Neural progenitor cell (in vitro differentiated cells): ENCODE results near the gene CCDC141.

ENCODE experiments used
- EZH2 ChIP-seq: fragments of 200-600 bp; sonication (generic); IDR thresholded peaks from 2 replicates; pipeline ENCODE4 v1.6.1; 2017; ENCODE audit warnings: antibody characterized with exemption, mild to moderate bottlenecking, moderate library complexity
- EZH2phosphoT487 ChIP-seq: fragments of 200-600 bp; sonication (generic); IDR thresholded peaks from 2 replicates; pipeline ENCODE4 v1.6.1; 2017; ENCODE audit warnings: antibody characterized with exemption
- TF ChIP-seq, protein P1 (sequence below): fragments of 200-600 bp; sonication (generic); IDR thresholded peaks from 2 replicates; pipeline ENCODE4 v1.5.1; 2017; ENCODE audit warnings: antibody characterized with exemption, mild to moderate bottlenecking

DNA sequence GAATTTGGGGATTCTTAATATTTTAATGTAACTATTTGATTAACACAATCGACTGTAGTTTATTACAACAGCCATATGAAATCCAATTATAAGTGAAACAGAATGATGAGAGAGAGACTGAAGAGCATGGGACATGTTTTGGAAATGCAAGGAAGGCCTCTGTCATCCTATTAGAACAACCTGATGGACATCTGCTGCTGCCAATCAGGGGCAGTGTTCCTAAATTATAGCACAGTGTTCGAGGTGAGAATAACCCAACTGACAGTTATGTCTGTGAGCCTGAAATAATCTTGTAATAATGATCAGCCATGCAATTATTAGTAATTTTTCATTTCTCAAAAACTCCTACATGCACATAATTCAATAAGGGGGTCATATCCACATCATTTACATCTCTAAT lies 73.6 kb downstream of the CCDC141 start:
- TF ChIP-seq, protein P1, sequence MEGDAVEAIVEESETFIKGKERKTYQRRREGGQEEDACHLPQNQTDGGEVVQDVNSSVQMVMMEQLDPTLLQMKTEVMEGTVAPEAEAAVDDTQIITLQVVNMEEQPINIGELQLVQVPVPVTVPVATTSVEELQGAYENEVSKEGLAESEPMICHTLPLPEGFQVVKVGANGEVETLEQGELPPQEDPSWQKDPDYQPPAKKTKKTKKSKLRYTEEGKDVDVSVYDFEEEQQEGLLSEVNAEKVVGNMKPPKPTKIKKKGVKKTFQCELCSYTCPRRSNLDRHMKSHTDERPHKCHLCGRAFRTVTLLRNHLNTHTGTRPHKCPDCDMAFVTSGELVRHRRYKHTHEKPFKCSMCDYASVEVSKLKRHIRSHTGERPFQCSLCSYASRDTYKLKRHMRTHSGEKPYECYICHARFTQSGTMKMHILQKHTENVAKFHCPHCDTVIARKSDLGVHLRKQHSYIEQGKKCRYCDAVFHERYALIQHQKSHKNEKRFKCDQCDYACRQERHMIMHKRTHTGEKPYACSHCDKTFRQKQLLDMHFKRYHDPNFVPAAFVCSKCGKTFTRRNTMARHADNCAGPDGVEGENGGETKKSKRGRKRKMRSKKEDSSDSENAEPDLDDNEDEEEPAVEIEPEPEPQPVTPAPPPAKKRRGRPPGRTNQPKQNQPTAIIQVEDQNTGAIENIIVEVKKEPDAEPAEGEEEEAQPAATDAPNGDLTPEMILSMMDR: no peak
- no peak for TF ChIP-seq EZH2phosphoT487
- no peak for TF ChIP-seq EZH2
